DMS79 (cell line): ENCODE data around the gene SERINC5.

Source experiments
- DNase-seq: peaks from one replicate; lab custom pipeline; 2025; lab: John Stamatoyannopoulos, UW

SERINC5 gene

DNA sequence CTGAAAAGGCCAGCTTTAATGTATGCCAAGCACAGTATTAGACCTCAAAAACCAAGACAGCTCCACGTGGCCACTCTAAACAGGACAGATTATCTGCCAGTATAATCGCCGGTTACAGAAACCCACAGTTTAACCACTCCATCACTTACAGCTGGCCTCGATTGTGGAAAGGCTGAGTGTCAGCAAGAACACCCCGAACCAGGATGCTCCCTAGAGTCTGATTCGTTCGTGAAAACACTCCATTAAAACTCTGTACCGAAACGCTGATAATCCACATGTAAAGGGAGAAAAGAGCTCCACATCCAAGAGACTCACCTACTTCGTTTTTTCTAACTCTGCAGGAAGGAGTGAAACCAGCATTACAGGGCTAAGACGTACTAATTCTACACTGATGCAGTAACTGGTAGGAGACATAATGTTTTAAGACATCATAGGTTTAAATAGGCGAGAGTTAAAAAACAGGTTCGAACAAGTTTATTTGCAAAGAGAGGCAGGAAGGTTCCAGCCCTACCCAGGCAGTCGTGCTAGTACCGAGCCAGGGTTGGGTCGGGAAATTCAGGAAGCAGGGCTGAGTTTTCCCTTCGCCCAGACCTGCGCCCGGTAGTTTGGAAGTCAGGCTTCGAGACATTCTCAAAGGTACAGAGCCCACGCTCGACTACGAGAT is 949 bp downstream of the SERINC5 start:
- no peak for DNase-seq

DNA sequence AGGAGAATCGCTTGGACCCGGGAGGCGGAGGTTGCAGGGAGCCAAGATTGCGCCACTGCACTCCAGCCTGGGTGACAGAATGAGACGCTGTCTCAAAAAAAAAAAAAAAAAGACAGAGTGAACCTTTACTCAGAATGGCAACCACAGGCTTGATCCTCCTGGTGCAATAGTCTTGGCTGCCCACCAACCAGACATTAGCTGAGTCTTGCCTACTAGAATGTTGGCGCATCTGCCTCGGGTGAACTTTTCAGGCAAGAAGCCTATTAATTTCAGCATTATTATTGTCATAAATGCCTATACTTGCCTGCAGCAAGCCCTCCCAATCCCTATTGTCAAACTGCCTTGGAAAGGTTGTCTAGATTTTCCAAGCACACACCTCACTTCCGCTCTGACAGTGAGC is 4.2 kb downstream of the SERINC5 start:
- no peak for DNase-seq

DNA sequence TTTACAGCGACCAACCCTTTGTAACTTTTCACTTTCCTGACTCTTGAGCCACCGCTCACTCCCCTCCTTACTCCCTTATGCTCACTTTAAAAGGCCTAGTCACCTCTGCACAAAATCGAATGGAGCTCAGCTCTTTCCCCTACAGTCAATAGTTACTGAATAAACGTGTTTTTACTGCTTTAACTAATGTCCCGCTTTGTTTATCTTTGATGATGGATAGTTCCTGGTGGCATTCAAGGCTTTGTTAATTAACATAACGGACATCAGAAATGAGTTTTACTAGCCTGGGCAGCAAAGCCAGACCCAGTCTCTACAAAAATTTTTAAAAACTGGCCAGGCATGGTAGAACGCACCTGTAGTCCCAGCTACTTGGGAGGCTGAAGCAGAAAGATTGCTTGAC is 5.0 kb downstream of the SERINC5 start:
- no peak for DNase-seq

DNA sequence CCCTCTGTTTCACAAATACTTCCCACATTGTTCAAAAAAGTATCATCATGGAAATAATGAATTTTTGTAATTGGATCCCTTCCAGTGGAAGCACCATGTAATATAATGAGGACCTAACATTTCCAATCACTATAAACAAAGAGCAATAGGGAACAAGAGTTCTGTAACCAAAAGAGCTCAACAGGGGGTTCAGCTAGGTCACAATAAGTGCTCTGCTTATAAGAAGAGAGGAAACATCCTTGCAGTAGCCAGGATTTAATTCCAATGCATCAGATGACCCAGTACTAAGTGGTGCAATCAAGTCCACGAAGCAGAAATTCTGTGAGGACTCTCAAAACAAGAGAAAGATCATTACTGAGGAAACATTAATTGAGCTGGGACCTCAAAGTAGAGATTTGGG is 5.9 kb downstream of the SERINC5 start:
- DNase-seq = no peak

DNA sequence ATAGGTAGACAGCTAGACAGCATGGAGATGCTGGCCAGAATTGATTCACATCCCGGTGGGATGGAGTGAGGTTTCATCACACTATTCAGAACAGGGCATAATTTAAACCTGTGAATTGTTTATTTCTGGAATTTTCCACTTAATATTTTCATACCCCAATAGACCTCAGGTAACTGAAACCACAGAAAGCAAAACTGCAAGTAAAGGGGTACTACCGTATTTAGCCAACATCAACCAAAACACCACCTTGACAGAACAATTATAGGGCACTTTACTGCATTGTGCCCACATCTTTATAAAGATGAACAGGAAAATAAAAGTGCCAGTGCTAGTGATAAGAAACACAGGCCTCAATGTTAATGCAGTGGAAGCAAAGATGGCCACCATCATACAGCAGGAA is 7.5 kb downstream of the SERINC5 start:
- DNase-seq = no peak

DNA sequence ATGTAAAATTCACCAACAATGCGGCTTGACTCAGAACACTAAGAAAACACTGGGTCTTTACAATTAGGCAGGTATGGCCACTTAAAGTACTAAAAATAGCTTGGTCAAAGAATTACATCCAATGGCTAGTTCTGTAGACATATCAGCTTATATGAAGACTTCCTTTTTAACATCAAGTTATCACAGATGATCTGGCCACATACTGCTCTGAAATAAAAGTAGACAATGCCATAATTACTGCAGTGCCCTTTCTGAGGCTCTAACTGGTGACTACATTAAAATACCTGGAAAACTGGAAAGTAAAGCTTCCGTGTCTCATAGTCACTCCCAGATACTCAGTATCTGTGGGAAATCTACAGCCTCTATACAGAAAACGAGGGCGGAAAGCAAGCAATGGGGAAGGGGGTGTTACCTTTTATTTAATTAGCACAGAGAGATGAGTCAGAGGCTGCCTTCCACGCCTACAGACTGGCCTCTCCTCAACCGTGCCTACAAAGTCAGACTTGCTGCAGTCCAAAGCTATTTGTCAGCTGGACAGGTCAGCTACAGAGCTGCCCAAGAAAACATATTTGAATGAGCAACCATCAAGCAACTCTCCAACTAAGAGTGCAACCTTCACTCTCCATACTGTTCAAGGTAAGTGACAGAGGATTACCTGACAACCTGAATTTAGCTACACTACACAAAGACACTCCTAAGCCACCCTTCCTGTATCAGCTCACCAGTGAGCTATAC is 8.7 kb downstream of the SERINC5 start:
- DNase-seq = no peak

DNA sequence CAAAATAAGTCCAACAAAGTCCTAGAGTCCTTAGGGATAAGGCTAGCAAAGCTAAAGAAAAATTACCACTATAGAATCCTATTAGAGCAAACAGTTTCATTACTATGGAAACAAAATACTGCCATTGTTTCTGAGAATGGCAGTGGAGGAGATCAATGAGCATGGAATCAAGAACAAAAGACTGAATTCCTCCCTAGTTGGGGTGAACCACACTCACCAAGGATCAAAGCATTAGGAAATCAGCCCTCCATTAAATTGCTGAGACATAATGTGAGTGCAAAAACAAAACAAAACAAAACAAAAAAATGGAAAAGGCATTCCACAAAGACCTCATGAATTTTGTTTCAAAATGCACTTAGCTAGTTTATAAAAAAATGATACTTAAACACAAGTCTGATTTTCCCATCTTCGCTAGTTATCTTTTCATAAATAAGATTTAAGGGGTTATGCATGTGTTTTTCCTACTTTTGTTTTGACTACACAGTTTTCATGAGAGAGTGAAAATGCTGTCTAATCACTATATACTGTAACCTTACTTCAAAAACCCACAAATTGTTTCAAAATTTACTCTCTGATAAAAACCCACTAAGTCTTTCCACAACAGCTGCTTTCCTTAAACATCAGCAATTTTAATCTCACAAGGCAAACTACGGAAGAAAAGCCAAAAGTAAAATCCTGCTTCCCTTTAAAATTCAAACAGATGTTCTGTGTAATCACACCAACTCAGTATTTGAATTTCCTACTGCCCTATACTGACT is 9.7 kb downstream of the SERINC5 start:
- DNase-seq = no peak

DNA sequence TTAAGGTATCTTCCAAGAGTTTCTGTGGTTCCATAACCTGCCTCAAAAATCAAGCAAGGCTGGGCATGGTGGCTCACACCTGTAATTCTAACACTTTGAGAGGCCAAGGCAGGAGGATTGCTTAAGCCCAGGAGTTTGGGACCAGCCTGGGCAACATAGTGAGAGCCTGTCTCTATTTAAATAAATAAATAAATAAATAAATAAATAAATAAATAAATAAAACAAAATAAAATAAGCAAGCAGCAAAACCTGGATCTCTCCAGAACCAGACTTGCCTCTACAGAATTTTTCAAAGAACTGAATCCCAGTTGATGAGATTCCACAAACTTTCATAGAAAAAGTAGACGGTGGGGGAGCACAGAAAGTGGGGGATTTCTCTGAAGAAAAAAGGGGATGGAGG is 12.3 kb downstream of the SERINC5 start:
- DNase-seq = no peak

DNA sequence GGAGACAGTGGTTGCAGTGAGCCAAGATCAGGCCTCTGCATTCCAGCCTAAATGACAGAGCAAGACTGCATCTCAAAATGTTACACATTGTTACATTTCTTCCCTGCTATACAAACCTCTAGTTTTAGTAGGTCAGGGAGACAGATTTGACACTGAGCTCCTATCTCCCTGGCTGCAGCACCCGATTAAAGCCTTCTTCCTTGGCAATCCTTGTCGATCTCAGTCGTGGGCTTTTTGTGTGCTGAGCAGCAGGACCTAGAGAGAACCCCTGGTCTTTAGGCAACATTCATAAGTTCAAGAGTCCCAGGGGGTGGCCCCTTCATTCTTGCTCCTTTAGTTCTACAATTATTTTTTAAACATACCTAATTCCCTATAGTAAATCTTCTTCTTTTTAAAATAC is 13.0 kb downstream of the SERINC5 start:
- DNase-seq = no peak

DNA sequence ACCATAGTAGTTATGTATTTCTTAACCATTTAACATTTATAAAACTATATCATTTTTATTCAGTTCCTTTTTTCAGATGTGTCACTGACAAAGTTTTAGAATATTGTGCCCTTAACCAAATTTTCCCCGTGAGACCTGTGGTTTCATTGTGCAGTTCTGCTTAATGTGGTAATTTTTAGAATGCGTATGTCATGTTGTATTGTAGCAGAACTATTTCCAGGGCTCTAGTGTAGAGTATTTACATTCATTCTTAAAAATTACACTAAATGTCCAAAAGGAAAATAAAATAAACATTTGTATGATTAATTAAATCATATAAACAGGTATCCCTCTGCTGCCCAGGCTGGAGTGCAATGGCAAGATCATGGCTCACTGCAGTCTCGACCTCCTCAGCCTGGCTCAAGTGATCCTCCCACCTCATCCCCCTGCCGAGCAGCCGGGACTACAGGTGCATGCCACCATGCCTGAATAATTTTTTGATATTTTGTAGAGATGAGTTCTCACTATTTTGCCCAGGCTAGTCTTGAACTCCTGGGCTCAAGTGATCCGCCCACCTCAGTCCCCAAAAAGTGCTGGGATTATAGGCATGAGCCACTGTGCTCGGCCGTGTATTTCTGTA is 15.4 kb downstream of the SERINC5 start:
- no peak for DNase-seq

DNA sequence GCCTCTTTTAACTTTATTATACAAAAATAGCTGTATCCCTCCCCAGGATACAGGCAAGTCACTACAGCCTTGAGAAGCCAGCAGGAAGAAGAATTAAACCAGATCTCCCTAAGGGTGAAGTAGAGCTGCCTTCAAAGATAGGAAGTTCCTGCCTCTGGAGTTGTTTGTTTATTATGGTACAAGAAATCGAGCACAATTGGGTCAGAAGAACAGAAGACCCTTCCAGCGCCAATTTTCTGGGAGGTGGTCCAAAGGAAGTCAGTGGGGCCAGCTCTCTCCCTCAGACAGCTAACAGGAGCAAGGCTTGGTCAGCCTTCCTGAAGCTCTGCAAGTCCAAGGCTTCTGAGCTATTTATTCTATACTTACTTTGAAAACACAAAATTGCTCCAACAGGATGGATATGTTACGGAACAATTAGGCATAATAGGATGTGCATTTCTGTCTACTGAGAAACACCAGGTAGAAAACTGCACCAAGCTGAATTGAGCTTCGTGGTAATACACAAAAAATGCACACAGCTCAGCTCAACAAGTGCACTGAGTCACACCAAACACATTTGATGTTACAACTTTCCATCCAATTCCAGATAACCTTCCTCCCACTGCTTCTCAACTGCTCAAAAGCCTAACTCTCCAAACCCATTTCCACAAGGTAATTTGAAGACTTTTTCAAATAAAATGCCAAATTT is 16.0 kb downstream of the SERINC5 start:
- DNase-seq = no peak

DNA sequence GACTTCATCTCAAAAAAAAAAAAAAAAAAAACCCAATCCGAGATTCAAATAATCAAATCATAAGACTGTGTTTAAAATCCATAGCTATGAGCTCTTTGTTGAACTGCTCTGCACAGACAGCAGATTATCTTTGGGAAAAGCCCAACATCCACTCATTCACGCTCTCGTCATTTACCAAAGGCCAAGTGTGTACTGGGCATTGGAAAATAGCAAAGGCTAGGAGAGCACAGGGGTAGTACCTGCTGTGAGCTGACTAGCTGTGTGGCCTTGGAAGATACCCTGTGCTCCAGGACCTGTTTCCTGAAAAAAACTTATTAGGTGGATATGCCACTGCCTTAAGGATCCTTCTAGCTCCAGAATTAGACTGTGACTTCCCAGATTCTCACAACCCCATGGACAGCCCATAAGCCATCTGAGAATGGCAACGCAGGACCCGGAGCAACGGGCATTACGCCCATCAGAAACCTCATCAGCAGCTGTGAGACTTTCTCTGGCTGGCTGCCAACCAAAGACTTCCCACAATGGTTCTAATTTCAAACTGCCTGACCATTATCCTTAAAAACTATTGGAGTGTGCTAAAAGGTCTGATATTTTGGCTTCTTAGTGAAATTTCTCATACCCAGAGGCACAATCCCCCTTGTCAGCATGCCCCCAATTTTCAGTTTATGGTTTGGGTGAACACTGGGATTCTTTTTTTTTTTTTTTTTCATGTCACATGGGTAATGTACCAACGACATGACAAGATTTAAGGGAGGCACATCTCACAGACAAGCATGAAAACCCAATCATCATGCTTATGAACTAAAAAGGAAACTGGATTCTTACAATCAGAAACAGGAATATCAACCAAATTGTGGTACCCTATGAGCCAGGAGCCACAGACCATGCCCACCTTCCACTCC is 16.8 kb downstream of the SERINC5 start:
- peak; percentile 66 for DNase-seq

DNA sequence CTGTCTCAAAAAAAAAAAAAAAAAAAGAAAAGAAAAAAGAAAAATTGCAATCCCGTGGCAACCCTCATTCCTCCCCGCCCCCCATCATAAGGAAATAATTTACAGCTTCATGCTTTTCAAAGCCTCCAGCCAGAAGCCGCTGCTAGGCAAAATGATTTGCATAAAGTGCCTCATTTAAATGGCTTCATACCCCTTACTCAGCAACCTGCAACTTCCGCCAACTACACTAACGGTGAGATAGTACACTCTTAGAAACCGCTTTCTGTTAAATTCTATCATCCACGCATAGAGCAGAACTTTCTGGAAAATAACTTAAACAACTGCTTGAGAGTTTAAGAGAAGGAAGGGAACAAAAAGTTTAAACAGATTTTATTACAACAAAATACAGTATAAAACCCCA is 17.8 kb downstream of the SERINC5 start:
- DNase-seq = no peak

DNA sequence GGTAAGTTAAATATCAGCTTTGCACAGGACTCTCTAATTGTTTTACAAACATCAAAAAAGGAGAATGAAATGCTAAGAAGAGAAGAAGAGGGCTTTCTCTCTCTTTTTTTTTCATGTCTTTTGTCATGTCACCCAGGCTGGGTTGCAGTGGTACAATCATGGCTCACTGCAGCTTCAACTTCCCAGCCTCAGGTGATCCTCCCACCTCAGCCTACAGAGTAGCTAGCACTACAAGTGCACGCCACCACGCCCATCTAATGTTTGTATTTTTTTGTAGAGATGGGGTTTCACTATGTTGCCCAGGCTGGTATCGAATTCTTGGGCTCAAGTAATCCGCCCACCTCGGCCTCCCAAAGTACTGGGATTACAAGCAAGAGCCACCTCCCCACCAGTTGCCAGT is 18.6 kb downstream of the SERINC5 start:
- no peak for DNase-seq

DNA sequence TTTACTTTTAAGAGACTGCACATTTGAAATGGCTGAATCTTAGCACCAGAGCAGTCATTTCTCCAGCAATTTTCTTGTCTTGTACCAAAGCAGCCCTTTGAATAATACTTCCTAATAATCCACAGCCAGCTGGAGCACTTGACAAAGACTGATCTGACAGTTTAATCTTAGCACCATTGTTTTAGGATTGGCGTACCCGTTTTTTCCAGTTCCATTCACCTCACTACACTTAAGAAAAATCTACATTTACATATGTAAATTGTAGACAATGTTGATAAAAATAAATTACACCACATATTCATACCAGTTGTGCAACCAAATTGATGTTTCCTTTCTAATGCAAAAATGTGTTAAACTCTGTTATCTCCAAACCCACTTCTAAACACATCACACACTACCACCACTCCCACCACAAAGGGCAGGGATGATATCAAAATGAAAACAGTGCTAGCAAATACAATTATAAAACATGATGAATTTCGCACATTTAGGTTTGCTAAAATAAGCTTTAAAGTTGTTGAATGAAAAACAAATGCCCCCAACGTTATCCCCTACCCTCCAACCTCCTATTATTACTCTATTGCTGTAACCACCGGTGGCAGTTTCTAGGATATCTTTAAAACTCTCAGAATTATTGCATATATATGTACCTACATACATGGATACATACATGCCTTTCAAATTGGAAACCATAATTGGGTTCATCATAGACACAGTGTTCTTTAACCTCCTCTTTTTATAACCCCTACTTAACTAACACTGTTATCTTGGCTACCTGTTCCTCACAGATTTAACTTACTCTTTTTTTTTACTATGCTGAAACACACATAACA is 21.5 kb downstream of the SERINC5 start:
- no peak for DNase-seq

DNA sequence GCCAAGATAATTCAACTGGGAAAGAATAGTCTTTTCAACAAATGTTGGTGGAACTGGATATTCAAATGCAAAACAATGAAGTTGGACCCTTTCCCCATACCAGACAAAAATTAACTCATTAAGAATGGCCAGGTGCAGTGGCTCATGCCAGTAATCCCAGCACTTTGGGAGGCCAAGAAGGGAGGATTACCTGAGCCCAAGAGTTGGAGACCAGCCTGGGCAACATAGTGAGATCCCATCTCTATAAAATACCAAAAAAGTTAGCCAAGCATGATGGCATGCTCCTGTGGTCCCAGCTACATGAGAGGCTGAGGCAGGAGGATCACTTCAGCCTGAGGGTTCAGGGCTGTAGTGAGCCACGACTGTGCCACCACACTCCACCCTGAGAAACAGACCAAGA is 24.2 kb downstream of the SERINC5 start:
- no peak for DNase-seq

DNA sequence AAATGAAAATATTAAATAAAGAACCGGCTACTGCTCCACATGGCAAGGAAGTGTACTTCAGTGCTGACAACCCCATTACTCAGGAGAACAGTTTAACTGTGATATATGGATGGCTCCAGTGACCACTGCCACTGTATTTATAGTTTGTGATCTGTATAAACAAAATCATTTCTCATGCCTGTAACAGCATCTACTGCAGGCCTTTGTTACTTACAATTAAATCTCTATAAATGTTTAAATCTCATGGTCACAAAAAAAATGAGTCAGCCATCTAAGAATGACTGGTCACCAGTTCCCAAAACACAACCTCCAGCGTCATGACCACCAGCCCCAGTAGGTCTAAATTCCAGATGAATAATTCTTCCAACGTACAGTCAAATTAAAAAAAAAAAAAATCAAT is 24.6 kb downstream of the SERINC5 start:
- no peak for DNase-seq

DNA sequence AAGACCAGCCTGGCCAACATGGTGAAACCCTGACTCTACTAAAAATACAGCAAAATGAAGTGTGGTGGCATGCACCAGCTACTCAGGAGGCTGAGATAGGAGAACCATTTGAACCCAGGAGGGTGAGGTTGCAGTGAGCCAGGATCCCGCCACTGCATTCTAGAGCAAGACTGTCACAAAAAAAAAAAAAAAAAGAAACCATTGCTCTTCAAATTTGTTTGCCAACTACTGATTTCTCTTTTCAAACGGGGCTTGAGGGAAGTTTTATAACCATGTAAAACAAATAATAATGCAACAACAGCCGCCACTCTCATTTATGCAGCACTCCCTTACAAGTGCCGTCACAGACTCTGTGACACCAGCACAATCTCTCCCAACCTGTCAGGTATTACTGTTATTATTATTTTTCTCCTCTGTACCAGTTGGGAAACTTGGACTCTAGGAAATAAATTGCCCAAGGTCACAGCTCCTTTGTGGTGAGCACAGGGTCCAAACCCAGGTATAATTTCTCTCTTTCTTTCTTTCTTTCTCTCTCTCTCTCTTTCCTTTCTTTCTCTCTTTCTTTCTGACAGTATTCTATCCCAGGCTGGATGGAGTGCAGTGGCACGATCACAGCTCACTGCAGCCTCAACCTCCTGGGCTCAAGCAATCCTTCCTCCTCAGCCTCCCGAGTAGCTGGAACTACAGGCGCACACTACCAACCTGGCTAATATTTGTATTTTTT is 25.4 kb downstream of the SERINC5 start:
- no peak for DNase-seq

DNA sequence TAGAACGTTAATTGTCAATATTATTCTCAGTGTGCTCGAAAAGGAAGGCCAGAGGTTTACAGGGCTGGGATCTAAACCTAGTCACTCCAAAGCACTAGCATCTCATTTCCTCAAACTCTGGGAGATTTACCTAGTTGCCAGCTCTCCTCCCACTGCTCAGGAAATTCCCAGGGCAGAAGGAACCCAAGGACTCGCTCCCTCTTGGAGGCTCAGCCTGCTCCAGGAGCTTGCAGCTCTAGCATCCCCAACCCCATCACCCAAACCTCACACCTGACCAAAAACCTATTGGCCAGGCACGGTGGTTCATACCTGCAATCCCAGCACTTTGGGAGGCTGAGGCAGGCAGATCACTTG is 26.0 kb downstream of the SERINC5 start:
- DNase-seq = no peak
